Mammary epithelial cell (primary cell): ENCODE results near the gene ESPL1.

Source experiments
- EZH2 ChIP-seq: IDR thresholded peaks from 2 replicates; pipeline ENCODE4 v1.6.1; 2012; ENCODE audit warnings: low read length, inconsistent platforms, borderline replicate concordance
- TF ChIP-seq, protein P1 (sequence below), 2 donors: IDR thresholded peaks in 1 of 2; conservative IDR thresholded peaks in 1 of 2; 2 replicates each; pipeline ENCODE4 v1.5.1; 2011 to 2012; ENCODE audit warnings: inconsistent platforms in 2 of 2, low read length in 2 of 2, mild to moderate bottlenecking in 2 of 2, control low read depth in 1 of 2, low read depth in 1 of 2; ENCODE audit not compliant: insufficient read depth in 1 of 2; ENCODE audit errors: extremely low read depth in 1 of 2

DNA sequence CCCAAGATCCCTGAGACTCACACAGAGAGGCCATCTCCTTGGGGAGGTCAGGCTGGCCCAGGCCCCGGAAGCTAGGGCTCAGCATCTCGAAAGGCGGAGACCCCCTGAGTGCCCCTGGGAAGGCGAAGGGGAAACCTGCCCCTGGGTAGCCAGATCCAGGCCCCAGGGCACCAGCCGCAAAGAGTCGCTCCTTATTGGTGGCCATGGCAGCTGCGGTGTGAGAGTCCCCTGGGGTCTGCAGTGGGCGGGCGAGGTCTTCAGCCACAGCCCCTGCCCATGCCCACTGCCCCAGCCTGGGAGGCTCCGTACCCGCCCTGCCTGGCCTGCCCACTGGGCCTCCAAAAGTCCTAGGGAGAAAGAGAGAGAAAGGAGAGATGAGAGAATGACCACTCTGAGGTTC, 40.8 kb upstream of the ESPL1 start:
- TF ChIP-seq, protein P1, sequence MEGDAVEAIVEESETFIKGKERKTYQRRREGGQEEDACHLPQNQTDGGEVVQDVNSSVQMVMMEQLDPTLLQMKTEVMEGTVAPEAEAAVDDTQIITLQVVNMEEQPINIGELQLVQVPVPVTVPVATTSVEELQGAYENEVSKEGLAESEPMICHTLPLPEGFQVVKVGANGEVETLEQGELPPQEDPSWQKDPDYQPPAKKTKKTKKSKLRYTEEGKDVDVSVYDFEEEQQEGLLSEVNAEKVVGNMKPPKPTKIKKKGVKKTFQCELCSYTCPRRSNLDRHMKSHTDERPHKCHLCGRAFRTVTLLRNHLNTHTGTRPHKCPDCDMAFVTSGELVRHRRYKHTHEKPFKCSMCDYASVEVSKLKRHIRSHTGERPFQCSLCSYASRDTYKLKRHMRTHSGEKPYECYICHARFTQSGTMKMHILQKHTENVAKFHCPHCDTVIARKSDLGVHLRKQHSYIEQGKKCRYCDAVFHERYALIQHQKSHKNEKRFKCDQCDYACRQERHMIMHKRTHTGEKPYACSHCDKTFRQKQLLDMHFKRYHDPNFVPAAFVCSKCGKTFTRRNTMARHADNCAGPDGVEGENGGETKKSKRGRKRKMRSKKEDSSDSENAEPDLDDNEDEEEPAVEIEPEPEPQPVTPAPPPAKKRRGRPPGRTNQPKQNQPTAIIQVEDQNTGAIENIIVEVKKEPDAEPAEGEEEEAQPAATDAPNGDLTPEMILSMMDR (conservative IDR thresholded peaks at IDR 0.05 in 1 of 2, IDR thresholded peaks at IDR 0.05 in 1 of 2; ENCODE audit: extremely low read depth in 1 of 2, insufficient read depth in 1 of 2, low read depth in 1 of 2, low read length in 2 of 2) = no peak
- TF ChIP-seq EZH2 = no peak
